Astrocyte (in vitro differentiated cells and primary cell): ENCODE data around the gene SRMS. TPM values are rescaled to one million over a fixed set of nuclear protein-coding genes. Genes with fewer than 3 reads are reported as not detected.

Experiments
- DNase-seq: peaks from one replicate; pipeline ENCODE4 v3.0.0-alpha.2; 2010; ENCODE audit warnings: low read depth
- FAIRE-seq: peaks from 2 replicates; lab custom pipeline; 2011; peaks lifted over from hg19 to GRCh38; lab: Jason Lieb, UNC
- H2AFZ ChIP-seq: 2 replicates; pipeline ENCODE4 v1.6.0; 2012; ENCODE audit warnings: low read depth, low read length, inconsistent platforms
- H3K27ac ChIP-seq: 2 replicates; pipeline ENCODE4 v1.5.1; 2011; ENCODE audit warnings: low read depth, low read length, inconsistent platforms
- H3K27me3 ChIP-seq: 2 replicates; pipeline ENCODE4 v1.6.0; 2011; ENCODE audit warnings: low read length, inconsistent platforms; ENCODE audit not compliant: insufficient read depth
- H3K36me3 ChIP-seq: 2 replicates; pipeline ENCODE4 v1.5.1; 2011; ENCODE audit warnings: low read length, inconsistent platforms; ENCODE audit not compliant: insufficient read depth
- H3K4me1 ChIP-seq: 2 replicates; pipeline ENCODE4 v1.5.1; 2011; ENCODE audit warnings: low read length, inconsistent platforms; ENCODE audit not compliant: insufficient read depth
- H3K4me2 ChIP-seq: 2 replicates; pipeline ENCODE4 v1.6.0; 2012; ENCODE audit warnings: low read length, inconsistent platforms
- H3K4me3 ChIP-seq: 2 replicates; pipeline ENCODE4 v1.5.1; 2011; ENCODE audit warnings: low read depth, mild to moderate bottlenecking, low read length, inconsistent platforms; ENCODE audit not compliant: insufficient read depth
- H3K79me2 ChIP-seq: 2 replicates; pipeline ENCODE4 v1.6.0; 2012; ENCODE audit warnings: mild to moderate bottlenecking, low read length, inconsistent platforms; ENCODE audit not compliant: insufficient read depth
- H3K9ac ChIP-seq: 2 replicates; pipeline ENCODE4 v1.6.0; 2012; ENCODE audit warnings: mild to moderate bottlenecking, low read length, inconsistent platforms
- H3K9me3 ChIP-seq: 2 replicates; pipeline ENCODE4 v1.5.1; 2012; ENCODE audit warnings: low read depth, mild to moderate bottlenecking, low read length, inconsistent platforms; ENCODE audit not compliant: insufficient read depth
- H4K20me1 ChIP-seq: 2 replicates; pipeline ENCODE4 v1.6.0; 2012; ENCODE audit warnings: low read length, inconsistent platforms; ENCODE audit not compliant: insufficient read depth
- H3K27ac Mint-ChIP-seq: one replicate; pipeline ENCODE4 v1.8.0; 2021; ENCODE audit warnings: mild to moderate bottlenecking, mixed read lengths; ENCODE audit not compliant: unreplicated experiment
- H3K27me3 Mint-ChIP-seq: one replicate; pipeline ENCODE4 v1.8.0; 2021; ENCODE audit warnings: low read depth, mixed read lengths; ENCODE audit not compliant: unreplicated experiment
- H3K36me3 Mint-ChIP-seq: one replicate; pipeline ENCODE4 v1.8.0; 2021; ENCODE audit warnings: low read depth, mixed read lengths; ENCODE audit not compliant: unreplicated experiment
- H3K4me1 Mint-ChIP-seq: one replicate; pipeline ENCODE4 v1.8.0; 2021; ENCODE audit warnings: low read depth, mixed read lengths; ENCODE audit not compliant: unreplicated experiment
- H3K4me3 Mint-ChIP-seq: one replicate; pipeline ENCODE4 v1.8.0; 2021; ENCODE audit warnings: mild to moderate bottlenecking, moderate library complexity, mixed read lengths; ENCODE audit not compliant: unreplicated experiment
- H3K9me3 Mint-ChIP-seq: one replicate; pipeline ENCODE4 v1.8.0; 2021; ENCODE audit warnings: mild to moderate bottlenecking, mixed read lengths; ENCODE audit not compliant: unreplicated experiment
- EZH2 ChIP-seq: IDR thresholded peaks from 2 replicates; pipeline ENCODE4 v1.6.1; 2012; ENCODE audit warnings: mild to moderate bottlenecking, low read length, inconsistent platforms; ENCODE audit not compliant: insufficient read depth
- total RNA-seq: library from RNA; stranded (reverse); gene quantifications from 2 replicates; pipeline ENCODE4 v1.2.1, GENCODE V29; 2021
- TF ChIP-seq, protein P1 (sequence below): IDR thresholded peaks from 2 replicates; pipeline ENCODE4 v1.5.1; 2011; ENCODE audit warnings: low read depth, mild to moderate bottlenecking, inconsistent platforms, low read length, moderate library complexity; ENCODE audit not compliant: insufficient read depth

The SRMS gene
- total RNA-seq, 1 donor from 2014 or later: 0.14 TPM

DNA sequence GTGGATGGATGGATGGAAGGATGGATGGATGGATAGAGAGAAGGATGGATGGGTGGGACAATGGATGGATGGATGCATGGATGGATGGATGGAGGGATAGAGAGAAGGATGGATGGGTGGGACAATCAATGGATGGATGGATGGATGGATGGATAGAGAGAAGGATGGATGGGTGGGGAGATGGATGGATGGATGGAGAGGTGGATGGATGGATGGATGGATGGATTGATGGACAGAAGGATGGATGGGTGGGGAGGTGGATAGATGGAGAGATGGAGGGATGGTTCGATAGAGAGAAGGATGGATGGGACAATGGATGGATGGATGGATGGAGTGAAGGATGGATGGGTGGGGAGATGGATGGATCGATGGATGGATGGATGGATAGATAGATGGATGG, 55.0 kb downstream of the SRMS start:
- no peak overlapping the region for H3K4me3 ChIP-seq
- H3K9me3 Mint-ChIP-seq: peaks cover 5% of the 10 kb centered on the region
- peaks cover 13% of the 10 kb centered on the region for H3K27me3 Mint-ChIP-seq
- H2AFZ ChIP-seq: no peak overlapping the region
- no peaks in the 10 kb centered on the region for H3K79me2 ChIP-seq
- H3K36me3 Mint-ChIP-seq: peaks cover 2% of the 10 kb centered on the region
- TF ChIP-seq, protein P1, sequence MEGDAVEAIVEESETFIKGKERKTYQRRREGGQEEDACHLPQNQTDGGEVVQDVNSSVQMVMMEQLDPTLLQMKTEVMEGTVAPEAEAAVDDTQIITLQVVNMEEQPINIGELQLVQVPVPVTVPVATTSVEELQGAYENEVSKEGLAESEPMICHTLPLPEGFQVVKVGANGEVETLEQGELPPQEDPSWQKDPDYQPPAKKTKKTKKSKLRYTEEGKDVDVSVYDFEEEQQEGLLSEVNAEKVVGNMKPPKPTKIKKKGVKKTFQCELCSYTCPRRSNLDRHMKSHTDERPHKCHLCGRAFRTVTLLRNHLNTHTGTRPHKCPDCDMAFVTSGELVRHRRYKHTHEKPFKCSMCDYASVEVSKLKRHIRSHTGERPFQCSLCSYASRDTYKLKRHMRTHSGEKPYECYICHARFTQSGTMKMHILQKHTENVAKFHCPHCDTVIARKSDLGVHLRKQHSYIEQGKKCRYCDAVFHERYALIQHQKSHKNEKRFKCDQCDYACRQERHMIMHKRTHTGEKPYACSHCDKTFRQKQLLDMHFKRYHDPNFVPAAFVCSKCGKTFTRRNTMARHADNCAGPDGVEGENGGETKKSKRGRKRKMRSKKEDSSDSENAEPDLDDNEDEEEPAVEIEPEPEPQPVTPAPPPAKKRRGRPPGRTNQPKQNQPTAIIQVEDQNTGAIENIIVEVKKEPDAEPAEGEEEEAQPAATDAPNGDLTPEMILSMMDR: no peak
- TF ChIP-seq EZH2: no peak
- H3K4me2 ChIP-seq: no peak overlapping the region
- no peak overlapping the region for H3K4me3 Mint-ChIP-seq
- H3K4me1 ChIP-seq: no peaks in the 10 kb centered on the region
- no peak overlapping the region for H3K27ac Mint-ChIP-seq
- DNase-seq (no peak), FAIRE-seq (no peak)
- H3K27me3 ChIP-seq: peaks cover 2% of the 10 kb centered on the region
- no peak overlapping the region for H3K9ac ChIP-seq
- H4K20me1 ChIP-seq: no peaks in the 10 kb centered on the region
- no peak overlapping the region for H3K27ac ChIP-seq
- H3K9me3 ChIP-seq: no peaks in the 10 kb centered on the region
- no peaks in the 10 kb centered on the region for H3K4me1 Mint-ChIP-seq
- no peaks in the 10 kb centered on the region for H3K36me3 ChIP-seq

DNA sequence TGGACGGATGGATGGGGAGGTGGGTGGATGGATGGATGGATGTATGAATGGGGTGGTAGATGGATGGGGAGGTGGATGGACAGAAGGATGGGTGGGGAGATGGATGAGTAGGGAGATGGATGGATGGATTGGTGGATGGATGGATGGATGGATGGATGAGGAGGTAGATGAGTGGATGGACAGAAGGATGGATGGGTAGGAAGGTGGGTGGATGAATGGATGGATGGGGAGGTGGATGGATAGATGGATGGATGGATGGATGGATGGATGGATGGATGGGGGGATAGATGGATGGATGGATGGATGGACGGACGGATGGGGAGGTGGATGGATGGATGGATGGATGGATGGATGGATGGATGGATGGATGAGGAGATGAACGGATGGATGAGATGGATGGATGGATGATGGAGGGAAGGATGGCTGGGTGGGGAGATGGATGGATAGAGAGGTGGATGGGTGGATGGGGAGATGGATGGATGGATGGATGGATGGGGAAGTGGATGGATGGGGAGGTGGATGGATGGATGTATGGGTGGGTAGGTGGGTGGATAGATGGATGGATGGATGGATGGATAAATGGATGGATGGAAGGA, 55.8 kb downstream of the SRMS start:
- DNase-seq (no peak), FAIRE-seq (no peak)
- H3K27me3 Mint-ChIP-seq: peaks cover 16% of the 10 kb centered on the region
- Histone ChIP-seq H3K4me3 (no peak overlapping the region), H3K4me2 (no peak overlapping the region), H3K4me1 (no peaks in the 10 kb centered on the region), H3K27me3 (peaks cover 4% of the 10 kb centered on the region), H3K27ac (no peak overlapping the region), H2AFZ (no peak overlapping the region), H3K9me3 (no peaks in the 10 kb centered on the region), H3K36me3 (no peaks in the 10 kb centered on the region), H4K20me1 (no peaks in the 10 kb centered on the region), H3K79me2 (no peaks in the 10 kb centered on the region), H3K9ac (no peak overlapping the region)
- TF ChIP-seq, protein P1: no peak
- TF ChIP-seq EZH2: no peak
- peaks cover 5% of the 10 kb centered on the region for H3K9me3 Mint-ChIP-seq
- H3K4me3 Mint-ChIP-seq: no peak overlapping the region
- peaks cover 2% of the 10 kb centered on the region for H3K36me3 Mint-ChIP-seq
- H3K4me1 Mint-ChIP-seq: no peaks in the 10 kb centered on the region
- no peak overlapping the region for H3K27ac Mint-ChIP-seq

DNA sequence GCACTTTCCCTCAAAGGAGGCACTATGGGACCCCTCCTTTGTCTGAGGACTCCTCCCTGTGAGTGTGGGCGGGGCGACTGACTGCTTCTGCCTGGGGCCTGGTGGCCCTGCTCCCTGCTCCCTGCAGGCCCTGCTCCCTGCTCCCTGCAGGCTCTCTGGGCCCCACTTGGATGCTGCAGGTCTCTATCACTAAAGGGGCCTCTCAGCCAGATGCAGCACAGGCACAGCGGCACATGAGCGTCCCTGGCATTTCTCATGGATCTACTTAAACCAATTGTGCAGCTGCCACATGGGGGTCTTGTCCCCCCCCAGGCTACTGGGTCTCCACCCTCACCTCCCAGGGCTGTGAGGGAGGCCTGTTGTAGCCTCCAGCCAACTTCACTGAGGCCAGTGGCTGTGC, 56.5 kb downstream of the SRMS start:
- Histone ChIP-seq H3K4me3 (no peak overlapping the region), H2AFZ (no peak overlapping the region), H3K9ac (no peak overlapping the region), H3K9me3 (no peaks in the 10 kb centered on the region), H4K20me1 (no peaks in the 10 kb centered on the region), H3K27me3 (peaks cover 4% of the 10 kb centered on the region), H3K4me2 (no peak overlapping the region), H3K79me2 (no peaks in the 10 kb centered on the region), H3K27ac (no peak overlapping the region), H3K36me3 (no peaks in the 10 kb centered on the region), H3K4me1 (no peaks in the 10 kb centered on the region)
- TF ChIP-seq, protein P1: no peak
- no peak for TF ChIP-seq EZH2
- FAIRE-seq (no peak), DNase-seq (no peak)
- Mint-ChIP-seq H3K27ac (no peak overlapping the region), H3K4me1 (no peaks in the 10 kb centered on the region), H3K9me3 (peaks cover 8% of the 10 kb centered on the region), H3K4me3 (no peak overlapping the region), H3K27me3 (peaks cover 18% of the 10 kb centered on the region), H3K36me3 (peaks cover 4% of the 10 kb centered on the region)
